HG02759 (cell line): ENCODE measurements around the gene ALDH1A3.
A peak's percentile ranks its signal among the peaks of the same experiment; 100 is the strongest.
"Not testable (repeated sequence)": the region's sequence is repeated elsewhere in the genome, so short reads cannot be mapped to it uniquely, and the experiment has no call there.

Experiments
- ATAC-seq: cut with Tn5 transposase; IDR thresholded peaks from one replicate; pipeline ENCODE4 v1.9.1; 2021; ENCODE audit warnings: mild to moderate bottlenecking, moderate library complexity; ENCODE audit not compliant: unreplicated experiment

The ALDH1A3 gene

DNA sequence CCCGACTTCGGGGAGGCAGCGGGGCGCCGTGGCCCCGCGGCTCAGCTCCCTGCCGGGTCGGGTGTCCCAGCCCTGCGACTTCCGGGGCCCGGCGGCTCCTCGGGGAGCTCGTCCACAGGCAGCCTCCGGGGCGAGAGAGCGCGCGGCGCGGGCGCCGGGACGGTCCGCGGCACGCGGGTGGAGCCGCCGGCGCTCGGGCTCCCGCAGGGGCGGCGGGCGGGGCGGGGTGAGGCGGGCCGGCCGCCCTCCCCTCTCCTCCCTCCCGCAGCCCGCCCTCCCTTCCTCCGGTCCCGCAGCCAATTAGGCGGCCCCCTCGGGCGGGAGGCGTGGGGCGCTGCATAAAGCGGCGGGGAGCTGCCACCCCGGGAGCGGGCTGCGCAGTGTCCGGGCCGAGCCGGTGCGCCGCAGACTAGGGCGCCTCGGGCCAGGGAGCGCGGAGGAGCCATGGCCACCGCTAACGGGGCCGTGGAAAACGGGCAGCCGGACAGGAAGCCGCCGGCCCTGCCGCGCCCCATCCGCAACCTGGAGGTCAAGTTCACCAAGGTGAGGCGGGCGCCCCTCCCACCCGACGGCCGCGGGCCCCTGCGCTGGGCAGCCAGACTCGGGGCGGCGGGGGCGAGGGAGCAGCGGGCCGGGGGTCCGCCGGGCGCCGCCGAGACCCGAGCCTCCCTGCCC, at the start of gene ALDH1A3:
ALDH1A3 (plus strand) TSS at position 368 of the 675 bp plus-strand sequence; CDS start at position 445, 77 bp downstream.
- peak; percentile 53 for ATAC-seq

DNA sequence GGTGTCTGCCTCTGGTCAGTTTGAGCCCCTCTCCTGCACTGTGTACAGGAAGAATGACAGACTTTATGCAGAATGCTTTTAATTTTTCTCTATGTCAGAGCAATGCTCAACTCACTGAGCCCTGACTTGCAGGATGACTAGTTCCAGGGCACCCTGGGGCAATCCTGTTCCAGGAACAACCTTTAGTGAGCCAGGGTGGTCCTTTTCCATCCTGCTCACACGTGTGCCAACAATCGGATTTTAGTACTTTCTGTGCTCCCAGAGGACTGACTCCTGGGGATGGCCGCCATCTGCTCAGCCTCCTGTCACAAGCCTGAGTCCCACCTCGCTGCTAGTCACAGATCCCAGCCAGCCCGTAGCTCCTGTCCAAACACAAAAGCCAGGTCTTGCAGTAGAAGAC, 48.2 kb upstream of the ALDH1A3 start:
- no peak for ATAC-seq

DNA sequence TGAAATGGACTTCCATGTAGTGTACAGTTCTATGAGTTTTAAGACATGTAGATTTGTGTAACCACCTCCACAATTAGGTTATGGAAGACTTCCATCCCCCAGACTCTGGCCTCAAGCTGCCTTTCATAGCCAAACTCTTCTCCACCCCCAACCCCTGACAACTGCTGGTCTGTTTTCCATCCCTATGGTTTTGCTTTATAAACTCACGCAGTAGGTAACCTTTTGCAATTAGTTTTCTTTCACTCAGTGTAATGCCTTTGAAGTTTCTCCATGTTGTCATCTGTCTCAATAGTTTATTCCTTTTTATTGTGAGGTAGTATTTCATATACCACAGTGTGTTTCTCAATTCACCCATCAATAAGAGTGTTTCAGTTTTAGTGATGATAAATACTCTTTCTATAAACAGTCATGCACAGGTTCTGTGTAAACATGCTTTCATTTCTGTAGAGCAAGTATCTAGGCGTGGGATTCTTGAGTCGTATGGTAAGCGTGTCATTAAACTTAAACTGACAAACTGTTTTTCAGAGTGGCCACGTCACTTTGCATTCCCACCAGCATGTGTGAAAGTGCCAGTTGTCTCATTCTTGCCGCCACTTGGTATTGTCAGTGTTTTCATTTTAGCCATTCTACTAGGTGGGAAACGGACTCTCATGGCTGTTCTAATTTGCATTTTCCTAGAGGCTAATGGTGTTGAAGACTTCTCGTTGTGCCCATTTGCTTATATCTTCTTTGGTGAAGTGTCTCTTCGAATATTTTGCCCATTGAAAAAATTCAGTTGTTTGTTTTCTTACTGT, 47.3 kb upstream of the ALDH1A3 start:
- ATAC-seq: no peak

DNA sequence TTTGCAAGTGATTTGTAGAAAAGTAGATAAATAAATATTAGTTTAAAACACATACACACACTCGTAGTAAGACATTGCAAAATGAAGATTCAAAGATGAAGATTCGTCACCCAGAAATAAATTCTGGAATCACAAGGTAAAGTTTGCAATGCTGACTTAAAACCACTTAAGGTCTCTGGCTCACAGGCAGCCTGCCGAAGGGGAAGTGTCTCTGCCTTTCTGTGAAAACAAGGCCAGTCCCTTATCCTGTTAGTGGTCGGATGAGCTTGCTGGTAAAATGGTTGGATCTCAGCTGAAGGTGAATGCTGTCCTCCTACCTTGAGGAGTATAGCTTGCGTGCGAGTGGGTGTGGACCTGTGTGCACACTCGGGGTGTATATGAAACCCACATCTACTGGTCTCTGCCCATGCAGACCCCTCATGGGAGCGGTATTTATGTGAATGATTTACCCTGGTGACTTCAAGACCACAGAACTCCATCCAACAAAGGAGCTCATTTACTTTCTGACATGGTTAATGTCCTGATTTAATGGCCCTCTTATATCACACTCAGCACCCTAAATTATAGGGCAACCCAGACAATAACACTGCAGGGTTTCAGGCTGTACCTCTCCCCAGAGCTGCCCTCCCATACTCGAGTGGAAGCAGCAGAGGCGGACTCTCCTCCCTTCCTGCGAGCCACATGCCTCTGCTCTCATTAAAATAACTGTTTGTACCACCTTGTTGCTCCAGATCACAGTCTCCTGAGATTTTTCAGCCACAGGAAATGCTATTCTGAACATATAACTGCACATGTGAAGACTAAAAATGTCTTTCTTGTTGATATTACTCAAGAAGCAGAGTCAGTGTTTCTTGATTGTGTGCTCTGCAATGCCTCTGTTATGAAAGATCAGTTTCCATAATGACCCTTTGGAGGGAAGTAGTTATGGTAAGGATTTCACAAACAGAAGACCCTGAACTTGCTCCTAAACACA, 45.9 kb upstream of the ALDH1A3 start:
- ATAC-seq: no peak

DNA sequence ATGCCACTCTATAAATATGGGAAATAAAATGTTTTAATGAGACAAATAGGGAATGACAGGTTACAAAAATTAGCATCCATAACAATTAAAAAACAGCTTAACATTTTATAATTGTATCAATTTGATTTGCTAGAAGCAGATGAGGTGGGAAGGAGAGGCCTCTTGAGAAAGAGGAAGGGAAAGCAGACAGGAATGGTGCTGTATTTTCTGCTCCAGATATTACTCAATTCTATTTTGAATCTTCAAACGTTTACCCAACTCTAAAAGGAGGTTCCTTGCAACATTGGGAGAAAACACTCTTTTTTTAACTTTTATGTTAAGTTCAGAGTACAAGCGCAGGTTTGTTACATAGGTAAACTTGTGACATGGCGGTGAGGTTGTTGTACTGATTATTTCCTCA, 44.9 kb upstream of the ALDH1A3 start:
- ATAC-seq: no peak

DNA sequence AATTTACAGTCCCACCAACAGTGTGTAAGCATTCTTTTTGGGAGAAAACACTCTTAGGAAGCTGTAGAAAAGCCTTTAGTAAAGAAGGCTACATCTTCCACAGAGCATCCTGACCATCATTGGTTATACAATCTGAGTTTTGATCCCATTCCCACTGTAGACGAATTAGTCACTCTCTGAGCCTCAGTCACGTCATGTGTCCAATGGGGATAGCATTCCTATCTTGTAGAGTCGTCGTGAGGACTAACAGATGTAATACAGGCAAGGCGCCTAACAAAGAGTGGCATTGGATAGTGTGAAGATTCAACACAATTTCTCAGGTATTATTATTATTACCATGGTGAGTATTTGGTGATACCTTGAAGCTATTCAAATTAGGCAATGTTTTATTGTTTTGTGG, 44.0 kb upstream of the ALDH1A3 start:
- no peak for ATAC-seq

DNA sequence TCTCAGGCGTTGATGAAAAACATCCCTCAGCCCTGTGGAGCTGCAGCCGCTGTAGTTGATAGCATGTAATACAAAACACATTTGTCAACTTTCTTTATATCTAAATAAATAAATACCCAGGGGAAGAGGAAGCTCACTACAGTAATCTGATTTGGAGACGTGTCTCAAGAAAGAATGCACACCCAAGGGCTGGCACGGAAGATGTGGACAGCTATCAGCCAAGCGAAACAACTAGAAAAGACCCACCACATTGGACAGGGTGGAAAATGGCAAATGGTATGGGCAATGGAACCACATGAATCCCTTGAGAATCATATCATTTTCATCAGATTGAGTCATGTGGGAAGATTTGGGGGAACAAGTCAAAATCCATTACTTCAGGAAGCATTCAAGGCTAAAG, 43.1 kb upstream of the ALDH1A3 start:
- no peak for ATAC-seq

DNA sequence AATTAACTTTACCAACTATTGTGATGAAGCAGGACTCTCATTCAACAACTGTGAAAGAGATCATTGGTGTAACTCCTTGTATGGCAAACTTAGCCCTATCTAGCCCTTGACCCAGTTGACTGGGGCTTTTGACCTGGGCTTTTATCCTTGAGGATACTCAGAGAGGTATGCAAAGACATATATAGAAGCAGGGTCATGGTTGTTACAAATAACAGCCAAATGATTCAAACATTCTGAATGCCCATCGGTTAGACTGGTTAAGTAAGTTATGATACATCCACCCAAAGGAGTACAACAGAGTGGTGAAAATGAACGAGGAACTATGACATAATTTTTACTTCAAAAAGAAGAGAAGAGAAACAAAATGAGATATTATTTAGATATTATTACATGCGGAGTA, 38.2 kb upstream of the ALDH1A3 start:
- no peak for ATAC-seq

DNA sequence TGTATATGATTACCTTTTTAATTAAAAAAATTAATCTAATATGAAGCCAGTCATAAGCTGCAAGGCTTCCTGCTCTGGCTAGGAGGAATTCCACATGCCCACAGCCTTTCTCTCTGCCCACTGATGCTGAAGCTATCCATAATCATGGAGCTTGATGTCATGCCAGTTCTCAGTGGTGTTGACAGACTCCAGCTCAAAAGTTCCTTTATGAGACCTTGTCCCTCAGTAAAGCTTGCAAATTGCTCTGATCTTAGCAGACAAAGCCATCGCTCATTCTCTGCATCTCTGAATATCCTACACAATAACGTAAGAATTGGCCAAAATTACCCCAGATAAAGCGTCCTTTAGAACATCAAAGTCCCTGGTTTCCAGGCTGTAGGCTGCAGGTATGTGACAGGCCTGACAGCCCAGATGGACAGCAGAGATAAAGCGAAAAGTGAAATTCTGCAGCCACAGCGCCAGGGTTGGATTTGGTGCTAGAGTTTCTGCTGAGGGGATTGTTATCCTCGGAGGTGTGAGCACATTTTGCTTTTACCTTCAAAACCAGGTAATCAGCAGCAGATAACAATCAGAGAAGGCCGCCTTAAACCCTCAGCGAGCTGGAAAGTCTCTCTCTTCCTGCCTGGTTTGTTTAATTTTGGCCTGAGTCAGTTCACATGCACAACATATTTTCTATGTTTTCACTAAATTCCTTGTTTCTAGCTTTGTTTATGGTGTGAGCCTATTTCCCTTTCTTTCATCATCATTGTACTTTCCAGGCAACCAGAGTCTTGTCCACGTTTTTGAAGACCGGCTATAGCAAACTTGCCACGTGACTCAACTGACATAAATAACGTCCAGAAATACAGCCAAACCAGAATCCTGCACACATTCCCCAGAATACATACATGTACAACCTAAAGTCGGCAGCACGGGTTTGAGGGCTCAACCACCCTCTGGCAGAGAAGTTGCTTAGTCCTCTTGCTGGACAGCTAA, 36.6 kb upstream of the ALDH1A3 start:
- no peak for ATAC-seq

DNA sequence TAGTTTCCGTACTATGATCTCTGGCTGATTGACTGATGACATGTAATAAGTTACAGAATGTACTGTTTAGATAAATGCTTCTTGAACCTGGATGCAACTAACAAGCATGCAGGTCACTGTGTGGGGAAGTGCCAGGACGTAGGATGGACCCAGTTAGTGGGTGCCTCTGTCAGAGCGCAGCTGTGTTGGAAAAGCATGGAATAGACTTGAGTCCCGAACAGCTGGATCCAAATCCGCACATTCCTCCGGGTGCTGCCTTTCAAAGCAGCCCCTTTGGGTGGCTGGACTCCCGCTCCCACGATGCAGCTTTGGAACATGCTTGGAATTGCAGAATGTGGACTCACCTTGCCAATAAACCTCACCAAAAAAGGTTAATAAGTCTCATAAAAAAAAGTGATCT, 35.5 kb upstream of the ALDH1A3 start:
- no peak for ATAC-seq

DNA sequence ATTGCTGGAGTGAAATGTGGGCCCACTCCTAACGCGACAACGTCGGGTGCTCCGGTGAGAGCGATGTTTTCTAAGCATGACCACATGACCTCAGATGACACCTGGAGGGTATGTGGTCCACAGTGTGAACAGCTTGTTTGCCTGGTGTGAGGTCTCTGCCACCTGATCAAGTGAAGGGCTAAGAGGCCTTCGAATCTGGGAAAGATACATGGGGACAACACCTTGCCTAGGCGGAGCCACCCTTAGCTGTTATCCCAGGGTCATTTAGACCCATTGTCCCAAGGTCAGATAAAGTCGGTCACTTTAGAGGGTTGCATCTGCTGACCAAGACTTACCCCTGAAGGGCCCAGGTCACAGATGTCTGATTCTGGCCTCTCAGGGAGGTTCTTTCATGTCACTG, 34.9 kb upstream of the ALDH1A3 start:
- ATAC-seq: no peak

DNA sequence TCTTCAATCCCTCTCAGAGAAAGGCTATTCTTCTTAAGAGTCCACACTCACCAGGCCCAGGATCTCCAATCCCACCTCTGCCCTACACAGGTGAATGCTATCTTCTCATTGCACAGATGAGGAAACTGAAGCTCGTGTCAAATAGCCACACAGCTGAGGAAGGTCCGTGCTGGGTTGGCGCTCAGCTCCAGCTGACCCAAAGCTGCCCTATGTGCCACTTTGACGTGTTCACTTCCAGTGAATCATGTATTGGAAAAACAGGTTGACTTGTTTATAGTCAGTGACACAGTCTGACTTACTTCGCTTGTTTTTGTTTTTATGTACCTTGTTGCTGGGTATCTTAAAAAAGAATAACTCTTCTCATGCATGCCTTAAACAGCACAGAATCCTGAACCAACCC, 32.4 kb upstream of the ALDH1A3 start:
- ATAC-seq: no peak

DNA sequence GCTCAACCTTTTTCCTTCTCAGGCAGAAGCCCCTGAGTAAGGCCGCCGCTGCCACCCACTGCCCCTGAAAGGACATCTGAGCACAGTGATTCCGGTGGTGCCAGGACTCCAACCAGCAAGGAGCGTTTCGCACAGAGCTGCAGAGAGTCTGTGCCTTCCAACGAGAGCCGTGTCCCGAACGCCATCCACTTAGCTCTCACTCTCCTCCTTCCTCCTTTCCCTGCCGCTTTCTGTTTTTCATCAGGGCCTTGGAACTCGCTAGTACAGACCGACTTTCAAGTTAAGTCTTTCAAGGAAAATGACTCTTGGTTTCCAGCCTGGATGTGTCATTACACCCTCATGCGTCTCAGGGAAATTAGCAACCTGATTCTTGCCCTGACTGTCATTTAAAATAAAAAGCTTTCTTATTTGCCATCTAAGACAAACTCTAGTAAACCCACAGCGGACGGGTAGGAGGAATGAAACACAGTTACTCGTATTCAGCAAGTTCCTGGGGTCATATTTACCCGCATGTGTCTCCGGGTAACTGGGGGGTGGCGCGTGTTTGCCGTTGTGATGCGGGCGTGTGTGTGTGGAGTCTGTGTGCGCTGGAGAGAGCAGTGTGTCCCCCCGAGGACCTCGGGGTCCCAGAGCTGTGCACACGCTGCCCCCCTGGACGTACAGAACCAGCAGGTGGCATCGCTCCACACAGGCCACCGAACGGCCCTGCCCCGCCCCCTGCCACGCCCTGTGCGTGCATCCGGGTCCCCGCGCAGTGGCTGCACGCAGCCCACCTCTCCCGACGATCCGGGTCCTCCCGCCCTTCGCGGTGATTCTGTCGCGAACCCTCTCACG, 30.4 kb upstream of the ALDH1A3 start:
- ATAC-seq: peak; percentile 84

DNA sequence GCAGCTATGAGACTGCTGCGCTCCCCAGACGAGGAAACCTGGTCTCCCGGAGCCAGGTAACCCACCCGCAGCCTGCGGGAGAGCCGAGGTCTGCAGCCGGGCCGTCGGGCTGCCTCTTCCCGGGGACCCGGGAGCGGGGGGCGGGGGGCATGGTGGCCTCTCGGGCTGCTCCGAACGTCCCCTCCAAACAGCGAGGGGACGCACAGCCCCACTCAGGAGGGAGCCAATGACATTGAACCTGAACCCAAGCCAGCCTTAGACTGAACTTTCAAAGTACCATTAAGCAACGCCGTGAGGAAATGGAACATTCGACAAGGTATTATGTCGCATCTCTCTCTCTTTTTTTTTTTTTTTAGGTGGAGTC, 29.8 kb upstream of the ALDH1A3 start:
- peak; percentile 38 for ATAC-seq

DNA sequence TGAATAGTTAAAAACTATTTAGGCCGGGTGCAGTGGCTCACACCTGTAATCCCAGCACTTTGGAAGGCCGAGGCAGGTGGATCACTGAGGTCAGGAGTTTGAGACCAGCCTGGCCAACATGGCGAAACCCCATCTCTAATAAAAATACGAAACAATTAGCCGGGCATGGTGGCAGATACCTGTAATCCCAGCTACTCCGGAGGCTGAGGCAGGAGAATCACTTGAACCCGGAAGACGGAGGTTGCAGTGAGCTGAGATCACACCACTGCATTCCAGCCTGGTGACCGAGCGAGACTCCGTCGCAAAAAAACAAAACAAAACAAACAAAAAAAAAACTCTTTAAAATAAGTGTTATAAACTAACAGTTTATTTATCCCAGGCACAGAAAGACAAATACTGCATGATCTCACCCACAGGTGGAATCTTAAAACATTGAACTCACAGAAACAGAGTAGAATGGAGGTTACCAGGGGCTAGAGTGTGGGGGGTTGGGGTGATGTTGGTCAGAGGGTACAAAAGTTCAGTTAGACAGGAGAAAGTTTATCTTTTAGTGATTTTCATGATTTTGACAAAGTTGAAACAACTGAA, 28.1 kb upstream of the ALDH1A3 start:
- ATAC-seq: not testable (repeated sequence)

DNA sequence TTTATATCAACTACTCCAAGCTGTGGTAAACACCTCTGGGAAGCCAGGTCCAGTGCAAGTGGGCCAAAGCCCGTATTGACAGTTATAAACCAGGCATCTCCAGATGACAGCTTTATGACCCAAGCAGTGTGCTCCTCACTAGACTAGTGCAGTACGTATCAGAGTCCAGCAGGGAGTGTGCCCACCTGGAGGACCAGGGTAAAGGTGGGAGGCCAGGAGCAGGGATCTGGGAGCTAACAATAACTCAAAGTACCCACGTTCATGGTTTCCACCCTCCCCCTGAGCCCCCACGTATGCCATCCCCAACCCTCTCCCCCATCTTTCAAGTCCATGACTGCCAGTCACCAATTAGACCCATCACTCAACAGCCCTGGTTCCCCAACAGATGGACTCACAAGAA, 27.0 kb upstream of the ALDH1A3 start:
- ATAC-seq: no peak

DNA sequence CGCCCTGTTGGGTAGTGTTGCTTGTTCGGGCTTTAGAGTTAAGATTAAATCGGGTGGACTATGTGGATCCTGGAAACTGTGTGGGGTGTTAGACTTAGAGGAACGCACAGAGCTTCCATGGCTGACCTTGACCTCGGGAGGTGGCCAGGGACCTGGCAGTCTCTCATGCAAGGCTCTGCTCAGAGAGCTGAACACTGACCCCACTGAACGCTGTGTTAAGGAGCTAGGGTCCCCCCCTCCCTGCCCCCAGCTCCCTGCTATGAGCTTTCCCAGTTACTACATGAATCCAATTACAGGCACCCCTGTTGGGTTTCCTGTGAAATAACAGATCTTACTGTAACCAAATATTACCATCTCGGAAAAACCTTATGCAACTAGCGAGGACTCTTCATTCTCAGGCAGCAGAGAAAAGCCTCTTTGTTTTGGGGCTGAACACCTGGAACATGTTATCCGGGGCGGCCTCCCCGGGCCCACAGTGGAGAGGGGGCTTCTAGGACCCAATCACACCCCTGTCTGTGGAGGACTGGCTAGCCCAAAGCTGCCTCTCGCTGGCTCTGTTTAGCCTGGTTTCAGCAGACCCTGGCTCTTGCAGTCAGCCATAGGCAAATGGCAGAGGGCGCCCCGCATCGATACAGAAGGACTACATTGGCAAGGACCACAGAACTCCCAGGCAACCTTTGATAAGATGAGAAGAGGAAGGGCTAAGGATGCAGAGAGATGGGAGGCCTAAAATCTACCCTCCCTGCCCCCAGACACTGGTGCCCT, 25.8 kb upstream of the ALDH1A3 start:
- no peak for ATAC-seq

DNA sequence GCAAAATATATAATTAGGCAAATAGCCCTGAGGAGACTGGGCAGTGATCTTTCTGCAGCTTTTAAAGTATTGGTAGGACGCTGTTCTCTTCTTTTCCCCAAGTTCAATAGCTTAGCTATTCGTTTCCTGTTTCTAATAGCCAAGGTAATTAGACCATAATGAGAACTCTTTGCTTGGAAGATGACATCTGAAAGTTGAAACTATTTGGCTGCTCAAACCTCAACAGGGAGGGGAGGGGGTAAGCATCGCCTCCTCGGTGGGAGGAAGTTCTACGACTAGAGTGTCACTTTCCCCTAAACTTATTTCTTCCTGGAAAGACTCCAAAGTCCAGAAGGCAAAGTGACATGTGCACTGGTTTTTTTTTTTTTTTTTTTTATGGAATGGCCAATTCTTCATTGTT, 22.8 kb upstream of the ALDH1A3 start:
- ATAC-seq: no peak
